Calu3 (cell line): ENCODE measurements around the gene WWOX. TPM values are rescaled to one million over a fixed set of nuclear protein-coding genes. Genes with fewer than 3 reads are reported as not detected.

Experiments used
- BruUV-seq: library from RNA; stranded (reverse); fragments of 400-500 nt; replicated peaks from 2 replicates; lab custom pipeline; 2021; lab: Mats Ljungman, UMichigan
- CTCF ChIA-PET: fragments of 300-600 bp; sonication (Branson Sonifier 250); formaldehyde crosslinking; loops from one replicate; lab custom pipeline; 2022; ENCODE audit warnings: antibody characterized with exemption; lab: Charles Lee
- DNase-seq: peaks from one replicate; pipeline ENCODE4 v3.0.0; 2022
- H3K27ac Mint-ChIP-seq: one replicate; pipeline ENCODE4 v1.8.0; 2022; ENCODE audit warnings: mixed read lengths; ENCODE audit not compliant: unreplicated experiment
- H3K27me3 Mint-ChIP-seq: one replicate; pipeline ENCODE4 v1.8.0; 2022; ENCODE audit warnings: mixed read lengths; ENCODE audit not compliant: unreplicated experiment
- H3K36me3 Mint-ChIP-seq: one replicate; pipeline ENCODE4 v1.8.0; 2022; ENCODE audit warnings: mild to moderate bottlenecking, moderate library complexity, mixed read lengths; ENCODE audit not compliant: insufficient read depth, unreplicated experiment
- H3K4me1 Mint-ChIP-seq: one replicate; pipeline ENCODE4 v1.8.0; 2022; ENCODE audit warnings: mild to moderate bottlenecking, low read depth, mixed read lengths; ENCODE audit not compliant: unreplicated experiment
- H3K4me3 Mint-ChIP-seq: one replicate; pipeline ENCODE4 v1.8.0; 2022; ENCODE audit warnings: mild to moderate bottlenecking, low read depth, moderate library complexity, mixed read lengths; ENCODE audit not compliant: unreplicated experiment
- H3K9me3 Mint-ChIP-seq: one replicate; pipeline ENCODE4 v1.8.0; 2022; ENCODE audit warnings: low read depth, mixed read lengths; ENCODE audit not compliant: unreplicated experiment
- CTCF ChIP-seq: fragments of 200-600 bp; IDR thresholded peaks from one replicate; pipeline ENCODE4 v1.8.0; 2022; ENCODE audit warnings: antibody characterized with exemption; ENCODE audit not compliant: unreplicated experiment
- intact Hi-C: fragments of 100-400 bp; cut with micrococcal nuclease; formaldehyde crosslinking; loops from one replicate; pipeline ENCODE4 v1.10.0; 2022; ENCODE audit not compliant: unreplicated experiment
- total RNA-seq: library from RNA; stranded (reverse); gene quantifications from 2 replicates; pipeline ENCODE4 v1.2.3, GENCODE V29; 2022

The WWOX gene
- total RNA-seq, 1 experiment from 2014 or later: 33.5 TPM

- Mint-ChIP-seq H3K36me3 (no peaks in the 10 kb centered on the region), H3K27me3 (no peaks in the 10 kb centered on the region), H3K4me1 (no peaks in the 10 kb centered on the region), H3K4me3 (no peak overlapping the region), H3K27ac (no peak overlapping the region), H3K9me3 (peaks cover 3% of the 10 kb centered on the region)
- TF ChIP-seq CTCF: no peak
- BruUV-seq: no TSS peak
- no peak for DNase-seq
- intact Hi-C loops: no loop called here
- CTCF ChIA-PET: no interaction called here
Measured at GRCh38 chr16:78348068-78348467, 248.6 kb downstream of the WWOX start.

- no peak for DNase-seq
- intact Hi-C loops: no loop called here
- no peaks in the 10 kb centered on the region for H3K36me3 Mint-ChIP-seq
- H3K4me1 Mint-ChIP-seq: no peaks in the 10 kb centered on the region
- no TSS peak for BruUV-seq
- no peak overlapping the region for H3K27ac Mint-ChIP-seq
- CTCF ChIA-PET: no interaction called here
- no peak for TF ChIP-seq CTCF
- no peak overlapping the region for H3K4me3 Mint-ChIP-seq
- no peaks in the 10 kb centered on the region for H3K27me3 Mint-ChIP-seq
- H3K9me3 Mint-ChIP-seq: peaks cover 3% of the 10 kb centered on the region
Measured at GRCh38 chr16:78348886-78349285, 249.4 kb downstream of the WWOX start.

GRCh38 chr16:78352184-78352583, 252.7 kb downstream of the WWOX start:
- Mint-ChIP-seq H3K9me3 (peaks cover 3% of the 10 kb centered on the region), H3K27me3 (no peaks in the 10 kb centered on the region), H3K4me3 (no peak overlapping the region), H3K36me3 (no peaks in the 10 kb centered on the region), H3K4me1 (no peaks in the 10 kb centered on the region), H3K27ac (no peak overlapping the region)
- CTCF ChIA-PET: no interaction called here
- BruUV-seq: no TSS peak
- intact Hi-C loops: no loop called here
- no peak for TF ChIP-seq CTCF
- DNase-seq: no peak

- Mint-ChIP-seq H3K36me3 (no peaks in the 10 kb centered on the region), H3K4me1 (no peaks in the 10 kb centered on the region), H3K27me3 (no peaks in the 10 kb centered on the region), H3K27ac (no peak overlapping the region), H3K4me3 (no peak overlapping the region), H3K9me3 (peaks cover 3% of the 10 kb centered on the region)
- intact Hi-C loops: no loop called here
- BruUV-seq: no TSS peak
- TF ChIP-seq CTCF: no peak
- no peak for DNase-seq
- CTCF ChIA-PET: no interaction called here
Measured at GRCh38 chr16:78353640-78354275, 254.3 kb downstream of the WWOX start.
